Hippocampal formation (tissue), 2 donors: ENCODE data around the gene SERPINB10.
"Not testable (repeated sequence)": the region's sequence is repeated elsewhere in the genome, so short reads cannot be mapped to it uniquely, and the experiment has no call there.

Experiments
- DNase-seq, 2 donors: peaks; one replicate each; lab custom pipeline; 2025; lab: John Stamatoyannopoulos, UW

The SERPINB10 gene

GRCh38 chr18:63890950-63891304 is 16.8 kb upstream of the SERPINB10 start:
- no peak for DNase-seq

GRCh38 chr18:63892566-63892965 is 15.2 kb upstream of the SERPINB10 start:
- no peak for DNase-seq

DNA sequence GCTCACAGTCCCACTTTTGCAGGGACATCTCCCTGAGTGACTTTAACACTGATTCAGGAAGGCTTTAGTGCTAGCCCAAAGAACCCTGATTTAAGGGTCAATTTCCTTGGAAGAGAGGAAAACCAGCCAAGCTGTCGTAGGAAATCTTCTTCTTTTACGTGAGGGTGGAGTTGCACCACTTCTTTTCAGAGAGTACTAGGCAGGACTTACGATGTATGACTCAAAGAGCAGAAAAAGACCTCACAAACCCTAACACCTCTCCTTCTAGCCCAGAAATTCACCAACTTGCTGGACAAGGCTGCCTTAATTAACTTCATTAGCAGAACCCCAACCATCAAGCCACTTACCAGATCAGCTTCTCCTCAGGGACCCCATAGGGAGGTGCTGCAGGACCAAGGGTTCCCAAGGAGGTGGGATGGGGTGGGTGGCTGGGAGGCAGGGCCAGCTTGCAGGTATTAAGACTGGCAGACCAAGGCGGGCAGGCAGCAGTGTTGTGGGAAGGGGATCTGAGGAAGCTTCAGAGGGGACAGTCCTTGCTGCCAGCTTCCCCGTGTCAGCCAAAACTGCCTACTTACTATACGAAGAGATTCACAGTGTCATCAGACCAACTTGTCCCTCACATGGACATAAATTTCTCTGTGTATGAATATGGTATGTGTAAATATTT is 13.5 kb upstream of the SERPINB10 start:
- no peak for DNase-seq

DNA sequence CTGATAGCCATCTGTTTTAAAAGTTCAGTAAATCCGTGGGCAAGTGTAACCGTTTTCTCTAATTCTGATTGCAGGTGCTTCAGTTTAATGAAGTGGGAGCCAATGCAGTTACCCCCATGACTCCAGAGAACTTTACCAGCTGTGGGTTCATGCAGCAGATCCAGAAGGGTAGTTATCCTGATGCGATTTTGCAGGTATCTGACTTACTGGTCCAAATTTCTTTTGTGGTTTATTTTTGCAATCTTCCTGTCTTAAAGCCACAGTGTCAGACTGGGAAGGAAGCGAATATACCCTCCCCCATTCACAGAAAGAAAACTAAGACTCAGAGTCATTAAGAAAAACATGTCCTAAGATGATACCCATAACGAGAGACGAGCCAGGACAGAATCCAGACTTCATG is 12.6 kb upstream of the SERPINB10 start:
- DNase-seq: no peak

GRCh38 chr18:63897072-63897471 is 10.7 kb upstream of the SERPINB10 start:
- no peak for DNase-seq

DNA sequence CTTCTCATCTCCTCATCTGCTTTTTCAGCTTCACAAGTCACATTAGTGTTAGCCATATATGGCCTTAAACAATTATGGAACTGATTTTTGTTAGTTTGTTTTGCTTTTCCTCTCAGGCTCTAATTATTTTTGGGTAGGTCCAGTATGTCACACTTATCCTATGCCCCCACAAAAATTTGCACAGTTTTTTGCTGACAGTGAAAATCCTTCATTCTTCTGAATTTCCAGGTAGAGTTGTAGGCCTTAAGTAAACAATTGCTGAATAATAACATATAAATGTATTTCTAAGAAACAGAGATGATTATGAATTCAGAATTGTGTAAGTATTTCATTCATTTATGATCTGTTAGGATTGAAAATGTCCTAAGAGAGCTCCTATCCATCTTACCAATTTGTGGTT is 8.6 kb upstream of the SERPINB10 start:
- DNase-seq: no peak

- no peak for DNase-seq
These were observed 3.7 kb upstream of the SERPINB10 start for GRCh38 chr18:63903851-63904570.

GRCh38 chr18:63904694-63905093 is 3.1 kb upstream of the SERPINB10 start:
- DNase-seq: no peak

- no peak for DNase-seq
These were observed 2.4 kb upstream of the SERPINB10 start for GRCh38 chr18:63905361-63905760.

- DNase-seq: no peak
These were observed 1.7 kb upstream of the SERPINB10 start for GRCh38 chr18:63906056-63906455.

GRCh38 chr18:63908858-63909257 is 1.1 kb downstream of the SERPINB10 start:
- DNase-seq: no peak

DNA sequence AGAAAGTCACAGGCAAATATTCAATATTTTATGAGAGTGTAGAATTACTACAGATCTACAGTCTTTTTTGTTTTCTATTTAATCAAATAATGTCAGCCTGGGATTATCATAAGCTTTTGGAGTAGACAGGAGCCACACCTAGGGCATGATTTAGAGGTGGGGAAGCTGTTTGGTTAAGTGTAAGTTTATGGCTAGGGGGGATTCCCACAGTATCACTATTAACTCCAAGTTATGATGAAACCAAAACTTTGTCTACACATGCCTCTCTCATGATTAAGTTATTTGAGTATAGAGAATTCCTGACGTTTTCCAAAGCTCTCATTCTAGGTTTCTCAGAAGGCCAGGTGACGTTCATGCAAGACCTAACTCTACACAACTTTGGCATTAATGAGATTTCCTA is 2.1 kb downstream of the SERPINB10 start:
- DNase-seq: no peak

DNA sequence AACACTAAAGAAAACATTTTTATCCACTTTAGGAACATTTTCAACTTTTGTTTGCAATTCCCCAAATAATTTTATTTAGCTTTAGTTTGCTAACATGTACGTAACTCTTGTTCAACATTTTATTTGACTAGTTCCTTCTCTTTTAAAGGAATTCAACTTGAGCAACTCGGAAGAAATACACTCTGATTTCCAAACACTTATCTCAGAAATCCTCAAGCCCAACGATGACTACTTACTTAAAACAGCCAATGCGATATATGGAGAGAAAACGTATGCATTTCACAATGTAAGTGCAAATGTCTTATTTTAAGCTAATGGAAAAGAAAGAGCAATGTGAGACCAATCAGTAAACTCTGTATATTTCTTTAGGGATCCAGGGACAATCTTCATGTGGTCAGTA is 10.1 kb downstream of the SERPINB10 start:
- no peak for DNase-seq

DNA sequence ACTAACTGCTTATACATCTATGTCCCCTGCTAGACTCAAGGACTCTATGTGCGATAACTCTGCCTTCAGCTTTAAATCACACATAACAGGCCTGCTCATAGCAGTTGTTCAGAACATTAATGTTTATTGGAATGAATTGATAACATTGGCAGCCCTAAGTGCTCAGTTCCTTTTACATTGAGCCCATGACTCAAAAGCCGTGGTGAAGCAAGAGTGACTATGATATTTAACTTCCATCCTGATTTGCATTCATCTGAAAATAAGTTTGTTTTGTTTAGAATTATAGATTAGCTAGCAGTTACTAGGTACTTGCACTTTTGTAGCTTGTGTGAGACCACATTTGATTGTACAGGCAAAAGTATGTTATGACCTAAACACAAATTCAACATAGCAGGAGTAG is 14.3 kb downstream of the SERPINB10 start:
- no peak for DNase-seq

DNA sequence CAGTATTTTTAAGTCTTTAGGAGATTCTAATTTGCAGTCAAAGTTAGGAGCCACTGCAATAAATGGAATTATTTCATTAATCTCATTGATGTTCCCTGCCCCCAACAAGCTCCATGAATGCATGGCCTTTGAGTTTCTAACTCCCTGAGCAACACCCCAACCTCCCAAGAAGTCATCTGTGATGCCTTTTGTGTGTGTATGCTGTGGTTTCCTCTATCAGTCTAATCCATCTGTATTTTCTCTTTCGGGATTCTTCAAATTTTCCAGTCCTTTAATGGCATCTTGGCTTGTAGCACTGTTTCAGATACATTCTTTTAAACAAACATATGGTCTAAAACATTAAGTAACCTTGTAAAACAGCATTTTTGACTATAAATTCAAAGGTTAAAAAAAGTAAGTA is 16.8 kb downstream of the SERPINB10 start:
- no peak for DNase-seq

GRCh38 chr18:63928331-63928730 is 20.6 kb downstream of the SERPINB10 start:
- no peak for DNase-seq

GRCh38 chr18:63929369-63929768 is 21.6 kb downstream of the SERPINB10 start:
- DNase-seq: not testable (repeated sequence)

DNA sequence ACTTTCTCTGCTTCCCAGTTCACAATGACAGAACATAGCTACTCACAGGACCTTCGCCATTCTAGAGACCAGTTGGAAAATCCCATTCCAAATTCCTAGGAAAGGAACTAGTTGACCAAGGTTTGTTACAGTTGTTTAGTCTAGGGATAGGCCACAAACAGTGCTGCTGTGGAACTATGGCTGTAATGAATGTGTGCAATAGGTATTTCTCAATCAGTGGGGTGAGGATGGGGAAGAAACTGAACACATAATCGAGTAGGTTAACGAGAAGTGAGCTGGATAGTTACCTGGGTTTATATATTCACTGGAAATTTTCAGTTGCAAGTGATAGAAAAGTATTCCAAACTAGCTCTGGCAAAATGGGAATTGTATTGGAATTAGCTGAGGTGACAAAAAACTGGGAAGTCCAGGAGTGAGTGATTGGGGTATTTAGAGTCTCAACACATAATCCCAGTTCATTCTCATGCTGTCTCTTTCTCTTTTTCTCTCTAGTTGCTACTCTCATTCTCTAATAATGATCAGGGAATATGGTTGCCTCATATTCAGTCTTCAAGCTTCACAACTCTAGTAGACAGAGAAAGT is 23.1 kb downstream of the SERPINB10 start:
- DNase-seq: no peak

DNA sequence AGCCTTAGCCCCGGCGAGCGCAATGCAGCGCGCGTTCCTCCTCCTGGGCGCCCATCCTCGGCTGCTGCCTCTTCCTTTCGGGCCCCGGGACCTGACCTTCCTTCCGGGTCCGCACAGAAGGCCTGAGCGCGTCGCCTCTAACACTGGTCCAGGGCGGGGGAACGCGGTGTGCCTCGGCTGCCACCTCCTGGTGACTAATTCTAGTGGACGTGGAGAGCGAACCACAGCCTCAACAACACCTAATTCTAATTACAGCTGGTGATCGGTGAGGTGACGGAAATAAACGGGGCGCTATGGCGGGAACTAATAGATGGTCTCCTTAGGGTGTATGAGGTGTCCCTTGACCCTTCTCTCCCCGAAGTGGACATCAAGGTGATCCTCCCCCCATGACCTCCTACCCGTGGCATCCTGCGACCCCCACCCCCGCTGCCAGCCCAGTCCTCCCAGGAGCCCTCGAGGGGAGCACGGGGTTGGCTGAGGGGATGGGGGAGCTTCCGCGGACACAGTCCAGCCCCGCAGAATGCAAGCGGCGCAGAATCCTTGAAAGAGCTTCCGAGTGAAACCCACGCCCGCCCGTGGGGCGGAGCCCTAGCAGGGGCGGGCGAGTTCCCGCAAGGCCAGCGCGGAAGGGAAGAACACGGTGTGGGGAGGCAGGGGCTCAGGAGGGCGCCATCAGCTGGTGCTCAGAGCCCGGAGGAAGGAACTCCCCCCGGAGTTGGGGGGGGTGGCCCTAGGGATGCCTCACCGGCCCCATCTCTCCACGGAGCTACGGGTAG is 28.6 kb downstream of the SERPINB10 start:
- peak; percentile 72 to 74 for DNase-seq

GRCh38 chr18:63936932-63937393 is 29.2 kb downstream of the SERPINB10 start:
- DNase-seq: no peak

DNA sequence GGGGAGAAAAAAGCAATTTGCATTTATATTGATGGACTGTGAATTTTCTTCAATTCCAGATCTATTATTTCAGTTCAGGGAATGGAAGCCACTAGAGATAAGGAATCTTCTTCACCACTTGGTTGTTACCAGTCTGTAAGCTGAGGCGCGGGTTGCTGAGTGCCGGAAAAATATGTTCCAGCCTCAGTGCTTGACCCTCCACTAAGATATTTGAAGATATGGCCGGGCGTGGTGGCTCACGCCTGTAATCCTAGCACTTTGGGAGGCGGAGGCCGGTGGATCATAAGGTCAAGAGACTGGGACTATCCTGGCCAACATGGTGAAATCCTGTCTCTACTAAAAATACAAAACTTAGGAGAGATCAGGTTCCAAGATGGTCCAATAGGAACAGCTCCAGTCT is 32.2 kb downstream of the SERPINB10 start:
- no peak for DNase-seq

DNA sequence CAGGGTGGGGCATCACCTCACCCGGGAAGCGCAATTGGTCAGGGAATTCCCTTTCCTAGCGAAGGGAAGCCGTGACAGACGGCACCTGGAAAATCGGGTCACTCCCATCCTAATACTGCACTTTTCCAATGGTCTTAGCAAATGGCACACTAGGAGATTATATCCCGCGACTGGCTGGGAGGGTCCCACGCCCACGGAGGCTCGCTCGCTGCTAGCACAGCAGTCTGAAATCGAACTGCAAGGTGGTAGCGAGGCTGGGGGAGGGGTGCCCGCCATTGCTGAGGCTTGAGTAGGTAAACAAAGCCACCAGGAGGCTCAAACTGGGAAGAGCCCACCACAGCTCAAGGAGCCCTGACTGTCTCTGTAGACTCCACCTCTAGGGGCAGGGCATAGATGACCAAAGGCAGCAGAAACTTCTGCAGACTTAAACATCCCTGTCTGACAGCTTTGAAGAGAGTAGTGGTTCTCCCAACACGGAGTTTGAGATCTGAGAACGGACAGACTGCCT is 32.8 kb downstream of the SERPINB10 start:
- not testable (repeated sequence) for DNase-seq
